Stimulated activated CD4-positive, alpha-beta T cell treated with anti-CD3 and anti-CD28 coated beads, Interleukin-15, amount 100 ng/mL, for 1 hour (primary cell): ENCODE data around the gene CYP19A1.

Source experiments
- DNase-seq, 2 donors: peaks; one replicate each; pipeline ENCODE4 v3.0.0-alpha.2; 2020; ENCODE audit warnings: low read depth in 1 of 2, low spot score in 1 of 2

The CYP19A1 gene

GRCh38 chr15:51338496-51338895 lies at the start of gene CYP19A1:
CYP19A1 (minus strand) TSS chr15:51338596; CDS start chr15:51242912, 95,684 bp downstream.
- no peak for DNase-seq

DNA sequence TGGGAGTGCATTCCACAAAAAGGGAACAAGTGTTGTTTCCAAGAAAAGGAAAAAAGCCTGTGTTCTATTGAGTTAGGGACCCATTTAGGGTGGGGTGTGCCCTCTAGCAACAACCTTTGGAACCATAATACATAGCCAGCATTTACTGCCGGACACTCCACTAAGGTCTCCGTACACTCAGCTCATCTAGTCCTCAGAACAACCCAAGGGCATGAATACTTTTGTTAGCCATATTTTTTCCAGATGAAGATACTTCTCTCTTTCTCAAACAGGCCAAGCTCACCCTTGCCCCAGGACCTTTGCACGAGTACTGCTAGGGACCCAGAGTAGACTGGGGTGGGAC lies 49.3 kb upstream of the CYP19A1 start:
- no peak for DNase-seq

GRCh38 chr15:51386960-51387698 lies 48.7 kb upstream of the CYP19A1 start:
- DNase-seq: no peak

DNA sequence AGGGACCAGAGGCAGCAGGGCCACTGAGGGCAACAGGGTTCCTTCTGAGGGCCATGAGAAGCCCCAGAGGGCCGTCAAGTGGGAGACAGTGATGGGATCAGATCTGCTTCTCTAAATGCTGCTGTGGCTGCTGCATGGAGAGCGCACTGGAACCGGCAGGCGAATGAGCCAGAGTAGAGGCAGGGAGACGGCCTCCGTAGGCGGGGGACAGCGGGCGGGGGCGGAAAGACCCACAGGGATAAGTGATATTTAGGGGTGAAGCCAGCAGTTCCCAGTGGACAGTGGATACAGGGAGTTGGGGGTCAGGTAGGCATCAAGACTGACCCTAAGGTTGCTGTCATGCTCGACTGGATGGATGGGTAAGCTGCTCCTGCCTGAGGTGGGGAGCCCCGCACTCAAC lies 48.1 kb upstream of the CYP19A1 start:
- no peak for DNase-seq

- DNase-seq: no peak
Measured at GRCh38 chr15:51386029-51386428, 47.6 kb upstream of the CYP19A1 start.

- DNase-seq: no peak
Measured at GRCh38 chr15:51382787-51383186, 44.4 kb upstream of the CYP19A1 start.

GRCh38 chr15:51380999-51381806 lies 42.8 kb upstream of the CYP19A1 start:
- no peak for DNase-seq

DNA sequence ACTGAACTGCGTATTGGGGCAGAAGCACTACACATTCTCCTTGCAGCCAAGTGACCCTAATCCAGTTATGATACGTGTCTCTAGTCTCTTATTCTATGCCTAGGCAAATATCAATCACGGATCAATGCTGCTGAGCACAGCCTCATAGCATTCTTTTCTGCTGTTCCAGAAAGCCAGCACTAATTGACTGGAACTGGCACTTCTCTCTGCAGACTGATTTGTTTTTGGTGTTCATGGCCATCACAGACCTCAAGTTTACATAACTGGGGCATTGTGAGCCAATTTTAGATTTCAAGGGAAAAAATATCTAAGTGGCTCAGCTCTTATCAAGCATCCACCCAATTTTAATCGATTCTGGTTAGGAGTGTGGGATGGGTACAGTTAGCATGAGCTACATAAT lies 41.0 kb upstream of the CYP19A1 start:
- DNase-seq: no peak

DNA sequence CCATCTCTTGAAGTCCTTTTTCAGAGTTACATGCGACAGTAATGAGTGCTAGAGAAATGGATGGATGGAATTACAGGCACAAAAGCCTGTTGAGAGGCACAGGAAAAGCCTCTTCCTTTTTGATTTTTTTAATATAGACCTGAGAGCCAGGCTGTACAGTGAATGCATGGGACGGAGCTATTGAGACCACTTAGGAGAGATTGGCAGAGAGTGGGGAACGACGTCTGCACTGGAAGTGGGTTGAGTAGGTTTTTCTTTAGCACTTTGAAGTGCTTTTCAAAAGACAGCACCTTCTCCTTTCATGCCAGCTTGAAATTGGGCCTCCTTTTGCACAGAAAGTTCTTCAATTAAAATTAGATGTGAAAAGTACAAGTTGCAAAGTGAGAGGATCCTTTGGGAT lies 40.0 kb upstream of the CYP19A1 start:
- no peak for DNase-seq

- no peak for DNase-seq
Measured at GRCh38 chr15:51377038-51377786, 38.8 kb upstream of the CYP19A1 start.

DNA sequence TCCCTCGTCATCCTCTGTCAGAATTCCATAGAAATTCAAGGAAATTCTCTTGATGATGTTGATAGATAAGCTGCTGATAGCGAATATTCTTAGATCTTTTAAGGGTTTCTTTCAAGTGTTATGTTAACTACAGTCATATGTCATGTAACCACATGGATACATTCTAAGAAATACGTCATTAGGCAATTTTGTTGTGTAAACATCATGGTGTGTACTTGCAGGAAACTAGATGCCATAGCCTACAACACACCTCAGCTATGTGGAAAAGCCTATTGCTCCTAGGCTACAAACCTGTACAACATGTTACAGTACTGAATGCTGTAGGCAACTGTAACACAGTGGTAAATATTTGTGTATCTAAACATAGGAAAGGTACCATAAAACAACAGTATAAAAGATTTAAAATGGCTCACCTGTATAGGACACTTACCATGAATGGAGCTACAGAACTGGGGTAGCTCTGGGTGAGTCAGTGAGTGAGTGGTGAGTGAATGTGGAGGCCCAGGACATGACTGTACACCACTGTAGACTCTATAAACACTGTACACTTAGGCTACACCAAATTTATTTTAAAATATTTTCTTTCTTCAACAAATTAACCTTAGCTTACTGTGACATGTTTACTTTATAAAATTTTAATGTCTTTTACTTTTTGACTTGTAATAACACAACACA lies 37.7 kb upstream of the CYP19A1 start:
- no peak for DNase-seq

- no peak for DNase-seq
Measured at GRCh38 chr15:51374131-51374530, 35.7 kb upstream of the CYP19A1 start.

GRCh38 chr15:51371266-51371665 lies 32.9 kb upstream of the CYP19A1 start:
- DNase-seq: no peak

DNA sequence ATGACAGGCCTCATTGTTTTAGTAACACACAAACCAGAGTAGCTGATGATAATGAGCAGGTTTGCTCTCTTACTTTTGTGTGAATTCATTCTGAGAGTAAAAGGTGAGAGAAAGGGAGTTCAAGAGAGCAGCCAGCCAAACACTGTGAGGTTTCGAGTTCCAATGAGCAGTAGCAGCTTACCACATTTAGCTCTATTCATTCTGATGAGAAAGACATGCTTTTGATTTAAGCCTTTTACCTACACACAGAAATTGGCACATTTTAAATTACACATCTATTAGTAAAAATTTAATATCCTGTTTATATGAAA lies 31.0 kb upstream of the CYP19A1 start:
- DNase-seq: no peak

DNA sequence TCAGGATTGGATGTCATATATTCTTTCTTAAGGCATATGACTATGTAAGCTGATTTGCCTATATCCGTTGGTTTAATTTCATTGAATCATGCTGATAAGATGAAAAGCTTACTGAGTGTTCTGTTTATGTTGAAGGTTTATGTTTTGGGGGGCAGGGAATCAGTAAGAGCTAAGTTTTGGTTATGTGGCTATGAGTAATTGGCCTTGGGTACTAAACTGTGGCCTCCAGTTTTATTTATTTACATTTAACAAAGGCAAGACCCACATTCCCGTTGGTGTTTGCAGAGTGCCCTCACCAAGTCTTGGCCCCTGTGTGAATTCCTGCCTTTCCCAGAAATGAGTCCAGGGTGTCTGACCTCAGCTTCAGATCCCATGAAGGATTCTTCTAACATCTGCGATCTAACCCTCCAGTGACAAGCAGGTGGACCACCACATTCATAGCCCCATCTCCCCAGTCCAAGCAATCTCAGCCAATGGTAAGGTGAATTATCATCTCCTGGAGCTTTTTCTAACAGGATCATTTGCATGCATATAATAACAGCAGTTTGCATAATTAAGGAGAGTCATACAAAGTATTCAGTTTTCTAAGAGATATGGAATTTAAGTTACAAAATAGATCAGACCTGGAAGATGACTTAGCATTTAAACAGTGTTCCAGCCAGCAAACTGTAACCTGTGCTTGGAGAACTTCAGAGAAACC lies 30.5 kb upstream of the CYP19A1 start:
- no peak for DNase-seq

GRCh38 chr15:51368307-51368706 lies 29.9 kb upstream of the CYP19A1 start:
- DNase-seq: no peak

DNA sequence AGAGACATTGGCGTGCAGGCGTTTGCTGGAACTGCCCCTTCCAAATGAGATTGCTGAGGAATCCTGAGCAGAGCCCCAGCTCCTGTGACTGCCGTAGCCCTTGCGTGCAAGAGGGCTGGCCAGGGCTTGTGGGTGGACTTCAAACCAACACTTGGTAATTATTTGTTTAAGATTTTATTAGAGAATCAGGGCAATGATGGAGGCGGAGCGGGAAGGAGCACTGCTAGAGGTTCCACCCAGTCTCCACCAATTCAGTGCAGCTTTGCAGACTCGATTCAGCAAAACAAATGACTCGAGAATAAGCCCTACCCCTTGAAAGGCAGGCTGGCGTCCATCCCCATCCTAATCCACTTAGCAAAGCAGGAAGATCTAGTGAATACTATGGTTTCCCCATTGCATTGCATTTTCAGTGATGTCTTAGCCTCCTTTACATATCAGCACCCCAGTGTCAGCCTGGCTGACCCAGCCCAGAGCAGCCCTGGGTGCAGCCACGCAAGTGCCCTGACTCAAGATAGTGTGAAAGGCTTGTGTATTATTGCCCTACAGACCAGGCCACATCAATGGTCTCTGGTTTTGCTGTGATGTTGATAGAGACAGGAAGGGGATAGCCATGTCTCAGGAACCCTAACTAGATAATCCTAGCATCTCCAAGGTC lies 29.1 kb upstream of the CYP19A1 start:
- DNase-seq: no peak

GRCh38 chr15:51366920-51367319 lies 28.5 kb upstream of the CYP19A1 start:
- DNase-seq: no peak

- DNase-seq: no peak
Measured at GRCh38 chr15:51366071-51366470, 27.7 kb upstream of the CYP19A1 start.

- no peak for DNase-seq
Measured at GRCh38 chr15:51365417-51365816, 27.0 kb upstream of the CYP19A1 start.
